Sigmoid colon (tissue), 7 donors: Measurements from ENCODE around the gene SCAP. TPM values are rescaled to one million over a fixed set of nuclear protein-coding genes. Genes with fewer than 3 reads are reported as not detected.

ENCODE experiments used
- DNase-seq: peaks from one replicate; pipeline ENCODE4 v3.0.0-alpha.2; 2019
- H3K27ac ChIP-seq, 4 donors: fragments of 200-600 bp; sonication (generic); one replicate each; pipeline ENCODE4 v1.5.1; 2016 to 2019; ENCODE audit warnings: mild to moderate bottlenecking in 1 of 4
- H3K27me3 ChIP-seq, 3 donors: fragments of 200-600 bp; sonication (generic); one replicate each; pipeline ENCODE4 v1.5.1; 2019; ENCODE audit warnings: mild to moderate bottlenecking in 1 of 3
- H3K36me3 ChIP-seq, 4 donors: fragments of 200-600 bp; sonication (generic); one replicate each; pipeline ENCODE4 v1.5.1; 2016 to 2019
- H3K4me1 ChIP-seq, 4 donors: fragments of 200-600 bp; sonication (generic); one replicate each; pipeline ENCODE4 v1.5.1; 2017 to 2019
- H3K4me3 ChIP-seq, 4 donors: fragments of 200-600 bp; sonication (generic); one replicate each; pipeline ENCODE4 v1.5.1; 2017 to 2019; ENCODE audit warnings: mild to moderate bottlenecking in 2 of 4, moderate library complexity in 1 of 4
- H3K9me3 ChIP-seq, 4 donors: fragments of 200-600 bp in 3 of 4; sonication (generic) in 3 of 4; one replicate each; pipeline versions ENCODE4 v1.5.1 to v1.6.1; 2013 to 2019
- CTCF ChIP-seq, 4 experiments: fragments of 450-650 bp in 3 of 4; fragments of 200-600 bp in 1 of 4; IDR thresholded peaks; one replicate each; pipeline ENCODE4 v1.5.1; 2016 to 2019; ENCODE audit warnings: antibody characterized with exemption in 4 of 4, mild to moderate bottlenecking in 3 of 4, moderate library complexity in 2 of 4
- EP300 ChIP-seq, 4 donors: sonication (generic); formaldehyde crosslinking; IDR thresholded peaks; one replicate each; pipeline ENCODE4 v1.6.1; 2017; ENCODE audit warnings: antibody characterized with exemption in 4 of 4
- POLR2A ChIP-seq, 2 donors: fragments of 450-650 bp; IDR thresholded peaks; one replicate each; pipeline ENCODE4 v1.6.1; 2016; ENCODE audit warnings: antibody characterized with exemption in 2 of 2, mild to moderate bottlenecking in 2 of 2, moderate library complexity in 2 of 2
- POLR2AphosphoS5 ChIP-seq, 4 donors: sonication (generic); formaldehyde crosslinking; IDR thresholded peaks; one replicate each; pipeline ENCODE4 v1.6.1; 2017; ENCODE audit warnings: antibody characterized with exemption in 4 of 4
- WGBS, 2 donors: extraction: QIAGEN DNeasy Blood & Tissue Kit; methylation state at CpG; one replicate each; pipeline ENCODE4 v1.1.7; 2013; 5-methylcytosine and 5-hydroxymethylcytosine counted together
- intact Hi-C: fragments of 100-400 bp; cut with DNase I; formaldehyde crosslinking; loops from one replicate; pipeline ENCODE4 v1.15.1; 2023
- polyA plus RNA-seq, 3 donors: library from polyadenylated mRNA; stranded (reverse); fragments of 200-250 nt; gene quantifications; one replicate each; pipeline ENCODE4 v1.2.3, GENCODE V29; 2013
- total RNA-seq, 4 donors: library from RNA; depleted of rRNA; stranded (reverse); fragments of >200 nt; gene quantifications; one replicate each; pipeline ENCODE4 v1.1.0, GENCODE V29; 2016
- donor health status: healthy with polysubstance abuse.
- donor health status: Bipolar disorder and iron deficiency.
- donor health status: healthy.

SCAP gene
- total and polyA plus RNA-seq, 7 donors: 10.8 to 81.0 (median 52.3) TPM

GRCh38 chr3:47495886-47496285 is 20.1 kb upstream of the SCAP start:
- Histone ChIP-seq H3K27me3 (no peaks in the 10 kb centered on the region), H3K27ac (no peak overlapping the region), H3K9me3 (no peaks in the 10 kb centered on the region), H3K4me3 (no peak overlapping the region), H3K4me1 (no peaks in the 10 kb centered on the region), H3K36me3 (peaks cover 0 to 63% (median 30%) of the 10 kb centered on the region in 4 donors)
- intact Hi-C loops: no loop called here
- DNase-seq: no peak
- TF ChIP-seq CTCF (IDR thresholded peaks at IDR 0.05): no peak
- no peak for TF ChIP-seq POLR2AphosphoS5 (IDR thresholded peaks at IDR 0.05)
- TF ChIP-seq POLR2A (IDR thresholded peaks at IDR 0.05): no peak
- TF ChIP-seq EP300 (IDR thresholded peaks at IDR 0.05): no peak
- 91 to 97% methylated on average over 8 of the region's 8 CpGs for WGBS, 2 donors

GRCh38 chr3:47495111-47495510 is 19.4 kb upstream of the SCAP start:
- Histone ChIP-seq H3K4me3 (no peak overlapping the region), H3K4me1 (no peaks in the 10 kb centered on the region), H3K27ac (no peak overlapping the region), H3K27me3 (no peaks in the 10 kb centered on the region), H3K9me3 (no peaks in the 10 kb centered on the region), H3K36me3 (peaks cover 0 to 55% (median 24%) of the 10 kb centered on the region in 4 donors)
- 95 to 98% methylated on average over 4 of the region's 4 CpGs for WGBS, 2 donors
- no peak for DNase-seq
- no peak for TF ChIP-seq EP300 (IDR thresholded peaks at IDR 0.05)
- intact Hi-C loops: no loop called here

GRCh38 chr3:47491777-47492176 is 16.0 kb upstream of the SCAP start:
- Histone ChIP-seq H3K27me3 (no peaks in the 10 kb centered on the region), H3K4me1 (no peaks in the 10 kb centered on the region), H3K9me3 (no peaks in the 10 kb centered on the region), H3K4me3 (no peak overlapping the region), H3K27ac (no peak overlapping the region), H3K36me3 (peaks cover 0 to 27% (median 8%) of the 10 kb centered on the region in 4 donors)
- intact Hi-C loops: no loop called here
- no peak for TF ChIP-seq EP300 (IDR thresholded peaks at IDR 0.05)
- TF ChIP-seq CTCF (IDR thresholded peaks at IDR 0.05): no peak
- TF ChIP-seq POLR2A (IDR thresholded peaks at IDR 0.05): no peak
- no peak for TF ChIP-seq POLR2AphosphoS5 (IDR thresholded peaks at IDR 0.05)
- DNase-seq: peak; percentile 10
- WGBS, 2 donors: 87 to 94% methylated on average over 12 of the region's 12 CpGs

GRCh38 chr3:47491186-47491585 is 15.4 kb upstream of the SCAP start:
- Histone ChIP-seq H3K4me1 (no peaks in the 10 kb centered on the region), H3K36me3 (peaks cover 0 to 21% (median 6%) of the 10 kb centered on the region in 4 donors), H3K27ac (no peak overlapping the region), H3K4me3 (no peak overlapping the region), H3K9me3 (no peaks in the 10 kb centered on the region), H3K27me3 (no peaks in the 10 kb centered on the region)
- 82 to 93% methylated on average over 3 of the region's 3 CpGs for WGBS, 2 donors
- DNase-seq: no peak
- TF ChIP-seq POLR2AphosphoS5 (IDR thresholded peaks at IDR 0.05): no peak
- TF ChIP-seq POLR2A (IDR thresholded peaks at IDR 0.05): no peak
- TF ChIP-seq CTCF (IDR thresholded peaks at IDR 0.05): no peak
- TF ChIP-seq EP300 (IDR thresholded peaks at IDR 0.05): no peak
- intact Hi-C loops: no loop called here

GRCh38 chr3:47487265-47487664 is 11.5 kb upstream of the SCAP start:
- Histone ChIP-seq H3K27ac (no peak overlapping the region), H3K36me3 (peaks cover 0 to 4% (median 0%) of the 10 kb centered on the region in 4 donors), H3K9me3 (no peaks in the 10 kb centered on the region), H3K4me1 (no peaks in the 10 kb centered on the region), H3K27me3 (no peaks in the 10 kb centered on the region), H3K4me3 (no peak overlapping the region)
- no peak for TF ChIP-seq EP300 (IDR thresholded peaks at IDR 0.05)
- TF ChIP-seq POLR2AphosphoS5 (IDR thresholded peaks at IDR 0.05): no peak
- TF ChIP-seq CTCF (IDR thresholded peaks at IDR 0.05): no peak
- no peak for TF ChIP-seq POLR2A (IDR thresholded peaks at IDR 0.05)
- intact Hi-C loops: no loop called here
- 95 to 98% methylated on average over 2 of the region's 2 CpGs for WGBS, 2 donors
- no peak for DNase-seq
